ENCODE results near the gene ATXN7L2.

GRCh38 chr1:109500941-109501381, 17.3 kb downstream of the ATXN7L2 start:
- no peak for TF ChIP-seq CTCF (tag by site-specific recombination; IDR thresholded peaks at IDR 0.05)
- no peak for TF ChIP-seq ATF2 (tag by site-specific recombination; IDR thresholded peaks at IDR 0.05; ENCODE audit: low read depth)
- no peak for TF ChIP-seq RBAK (tag by site-specific recombination; IDR thresholded peaks at IDR 0.05)
- TF ChIP-seq INSM2 (tag by site-specific recombination; IDR thresholded peaks at IDR 0.05), result no peak
- no peak for TF ChIP-seq PBX3 (CRISPR knock-in tag; IDR thresholded peaks at IDR 0.05)
- TF ChIP-seq KLF16 (tag by site-specific recombination; IDR thresholded peaks at IDR 0.05), result no peak
- TF ChIP-seq ZNF792 (tag by site-specific recombination; IDR thresholded peaks at IDR 0.05), result no peak
